ENCODE data around the gene GALNT18. TPM values are rescaled to one million over a fixed set of nuclear protein-coding genes. Genes with fewer than 3 reads are reported as not detected.

Gene GALNT18
- total RNA-seq, 4 donors from 2014 or later = 3.5 to 31.4 (median 11.1) TPM

GRCh38 chr11:11409224-11409623 is 212.6 kb downstream of the GALNT18 start:
- Histone ChIP-seq H3K27ac (no peak overlapping the region), H3K9me3 (no peaks in the 10 kb centered on the region), H3K27me3 (no peaks in the 10 kb centered on the region), H3K4me1 (peaks cover 0 to 30% (median 0%) of the 10 kb centered on the region in 4 donors), H3K36me3 (no peaks in the 10 kb centered on the region), H3K4me3 (no peak overlapping the region)
- no peak for TF ChIP-seq POLR2A (IDR thresholded peaks at IDR 0.05)
- TF ChIP-seq CTCF (IDR thresholded peaks at IDR 0.05) = no peak
- no peak for DNase-seq

GRCh38 chr11:11408436-11409221 is 213.2 kb downstream of the GALNT18 start:
- TF ChIP-seq POLR2A (IDR thresholded peaks at IDR 0.05) = no peak
- no peak for TF ChIP-seq CTCF (IDR thresholded peaks at IDR 0.05)
- Histone ChIP-seq H3K27me3 (no peaks in the 10 kb centered on the region), H3K27ac (no peak overlapping the region), H3K4me1 (peaks cover 0 to 36% (median 0%) of the 10 kb centered on the region in 4 donors), H3K4me3 (no peak overlapping the region), H3K36me3 (no peaks in the 10 kb centered on the region), H3K9me3 (no peaks in the 10 kb centered on the region)
- DNase-seq = no peak

GRCh38 chr11:11407763-11408084 is 214.1 kb downstream of the GALNT18 start:
- Histone ChIP-seq H3K27ac (peak overlapping the region in 1 of 4 donors; percentile 66), H3K27me3 (no peaks in the 10 kb centered on the region), H3K4me3 (no peak overlapping the region), H3K4me1 (peaks cover 0 to 36% (median 0%) of the 10 kb centered on the region in 4 donors), H3K36me3 (no peaks in the 10 kb centered on the region), H3K9me3 (no peaks in the 10 kb centered on the region)
- DNase-seq = no peak
- no peak for TF ChIP-seq POLR2A (IDR thresholded peaks at IDR 0.05)
- TF ChIP-seq CTCF (IDR thresholded peaks at IDR 0.05) = no peak

- Histone ChIP-seq H3K27ac (peak overlapping the region in 1 of 4 donors; percentile 66), H3K36me3 (no peaks in the 10 kb centered on the region), H3K4me1 (peaks cover 0 to 36% (median 0%) of the 10 kb centered on the region in 4 donors), H3K9me3 (no peaks in the 10 kb centered on the region), H3K4me3 (no peak overlapping the region), H3K27me3 (no peaks in the 10 kb centered on the region)
- no peak for DNase-seq
- no peak for TF ChIP-seq POLR2A (IDR thresholded peaks at IDR 0.05)
Observed at GRCh38 chr11:11407065-11407762, 214.6 kb downstream of the GALNT18 start.

GRCh38 chr11:11406652-11407051 is 215.2 kb downstream of the GALNT18 start:
- Histone ChIP-seq H3K27ac (peak overlapping the region in 1 of 4 donors; percentile 66), H3K27me3 (no peaks in the 10 kb centered on the region), H3K4me3 (no peak overlapping the region), H3K9me3 (no peaks in the 10 kb centered on the region), H3K4me1 (peaks cover 0 to 36% (median 0%) of the 10 kb centered on the region in 4 donors), H3K36me3 (no peaks in the 10 kb centered on the region)
- no peak for DNase-seq
- no peak for TF ChIP-seq POLR2A (IDR thresholded peaks at IDR 0.05)
- no peak for TF ChIP-seq CTCF (IDR thresholded peaks at IDR 0.05)
